WTC11 (cell line): ENCODE data around the gene SARDH.

Source experiments
- ATF1 ChIP-seq: sonication (generic); formaldehyde crosslinking; IDR thresholded peaks from 2 replicates; pipeline ENCODE4 v1.8.1; 2023; ENCODE audit warnings: mild to moderate bottlenecking, moderate library complexity, missing genetic modification reagents
- ATF6 ChIP-seq: sonication (generic); formaldehyde crosslinking; IDR thresholded peaks from 2 replicates; pipeline ENCODE4 v1.8.1; 2023; ENCODE audit warnings: mild to moderate bottlenecking, missing genetic modification reagents
- FOXK1 ChIP-seq: sonication (generic); formaldehyde crosslinking; IDR thresholded peaks from 2 replicates; pipeline ENCODE4 v1.8.0; 2022; ENCODE audit warnings: mild to moderate bottlenecking, moderate library complexity, missing genetic modification reagents
- JUN ChIP-seq: sonication (generic); formaldehyde crosslinking; IDR thresholded peaks from 2 replicates; pipeline ENCODE4 v1.8.0; 2023; ENCODE audit warnings: mild to moderate bottlenecking, missing genetic modification reagents
- NFE2L1 ChIP-seq: sonication (generic); formaldehyde crosslinking; IDR thresholded peaks from 2 replicates; pipeline ENCODE4 v1.8.1; 2023; ENCODE audit warnings: missing genetic modification reagents
- NFYB ChIP-seq: sonication (generic); formaldehyde crosslinking; conservative IDR thresholded peaks from 2 replicates; pipeline ENCODE4 v1.8.0; 2022; ENCODE audit warnings: low read depth, missing genetic modification reagents
- SMAD4 ChIP-seq: sonication (generic); formaldehyde crosslinking; IDR thresholded peaks from 2 replicates; pipeline ENCODE4 v1.8.0; 2022; ENCODE audit warnings: mild to moderate bottlenecking, missing genetic modification reagents
- SP1 ChIP-seq: sonication (generic); formaldehyde crosslinking; conservative IDR thresholded peaks from 2 replicates; pipeline ENCODE4 v1.8.1; 2022; ENCODE audit warnings: missing genetic modification reagents
- TEAD4 ChIP-seq: sonication (generic); formaldehyde crosslinking; IDR thresholded peaks from 2 replicates; pipeline ENCODE4 v1.8.0; 2022; ENCODE audit warnings: mild to moderate bottlenecking, missing genetic modification reagents
- TF ChIP-seq, protein P1 (sequence below): fragments of 200-600 bp; IDR thresholded peaks from 2 replicates; pipeline ENCODE4 v1.8.0; 2022; ENCODE audit warnings: antibody characterized with exemption
- TF ChIP-seq, protein P2 (sequence below): sonication (generic); formaldehyde crosslinking; IDR thresholded peaks from 2 replicates; pipeline ENCODE4 v1.8.0; 2022; ENCODE audit warnings: mild to moderate bottlenecking, missing genetic modification reagents

- TF ChIP-seq TEAD4 (CRISPR knock-in tag) (no peak), FOXK1 (CRISPR knock-in tag) (no peak), ATF1 (no peak), SMAD4 (CRISPR knock-in tag) (no peak), JUN (CRISPR knock-in tag) (no peak), ATF6 (CRISPR knock-in tag) (no peak), SP1 (CRISPR knock-in tag) (no peak), NFYB (no peak), NFE2L1 (no peak)
- TF ChIP-seq, protein P1, sequence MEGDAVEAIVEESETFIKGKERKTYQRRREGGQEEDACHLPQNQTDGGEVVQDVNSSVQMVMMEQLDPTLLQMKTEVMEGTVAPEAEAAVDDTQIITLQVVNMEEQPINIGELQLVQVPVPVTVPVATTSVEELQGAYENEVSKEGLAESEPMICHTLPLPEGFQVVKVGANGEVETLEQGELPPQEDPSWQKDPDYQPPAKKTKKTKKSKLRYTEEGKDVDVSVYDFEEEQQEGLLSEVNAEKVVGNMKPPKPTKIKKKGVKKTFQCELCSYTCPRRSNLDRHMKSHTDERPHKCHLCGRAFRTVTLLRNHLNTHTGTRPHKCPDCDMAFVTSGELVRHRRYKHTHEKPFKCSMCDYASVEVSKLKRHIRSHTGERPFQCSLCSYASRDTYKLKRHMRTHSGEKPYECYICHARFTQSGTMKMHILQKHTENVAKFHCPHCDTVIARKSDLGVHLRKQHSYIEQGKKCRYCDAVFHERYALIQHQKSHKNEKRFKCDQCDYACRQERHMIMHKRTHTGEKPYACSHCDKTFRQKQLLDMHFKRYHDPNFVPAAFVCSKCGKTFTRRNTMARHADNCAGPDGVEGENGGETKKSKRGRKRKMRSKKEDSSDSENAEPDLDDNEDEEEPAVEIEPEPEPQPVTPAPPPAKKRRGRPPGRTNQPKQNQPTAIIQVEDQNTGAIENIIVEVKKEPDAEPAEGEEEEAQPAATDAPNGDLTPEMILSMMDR: no peak
- TF ChIP-seq, protein P2, sequence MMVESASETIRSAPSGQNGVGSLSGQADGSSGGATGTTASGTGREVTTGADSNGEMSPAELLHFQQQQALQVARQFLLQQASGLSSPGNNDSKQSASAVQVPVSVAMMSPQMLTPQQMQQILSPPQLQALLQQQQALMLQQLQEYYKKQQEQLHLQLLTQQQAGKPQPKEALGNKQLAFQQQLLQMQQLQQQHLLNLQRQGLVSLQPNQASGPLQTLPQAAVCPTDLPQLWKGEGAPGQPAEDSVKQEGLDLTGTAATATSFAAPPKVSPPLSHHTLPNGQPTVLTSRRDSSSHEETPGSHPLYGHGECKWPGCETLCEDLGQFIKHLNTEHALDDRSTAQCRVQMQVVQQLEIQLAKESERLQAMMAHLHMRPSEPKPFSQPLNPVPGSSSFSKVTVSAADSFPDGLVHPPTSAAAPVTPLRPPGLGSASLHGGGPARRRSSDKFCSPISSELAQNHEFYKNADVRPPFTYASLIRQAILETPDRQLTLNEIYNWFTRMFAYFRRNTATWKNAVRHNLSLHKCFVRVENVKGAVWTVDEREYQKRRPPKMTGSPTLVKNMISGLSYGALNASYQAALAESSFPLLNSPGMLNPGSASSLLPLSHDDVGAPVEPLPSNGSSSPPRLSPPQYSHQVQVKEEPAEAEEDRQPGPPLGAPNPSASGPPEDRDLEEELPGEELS (CRISPR knock-in tag): no peak
Observed at GRCh38 chr9:133713960-133714495, 24.1 kb downstream of the SARDH start.
